ENCODE results near the gene DCDC1.

Gene DCDC1

GRCh38 chr11:30826911-30827310, 542.6 kb downstream of the DCDC1 start:
- TF ChIP-seq CTCF (IDR thresholded peaks at IDR 0.05; ENCODE audit: low read depth, low read length): no peak
- H3K4me3 ChIP-seq (ENCODE audit: low read depth, low read length): no peak overlapping the region

- no peak for TF ChIP-seq CTCF (IDR thresholded peaks at IDR 0.05; ENCODE audit: low read depth, low read length)
- H3K4me3 ChIP-seq (ENCODE audit: low read depth, low read length): no peak overlapping the region
Measured at GRCh38 chr11:30825723-30826122, 543.8 kb downstream of the DCDC1 start.

- H3K4me3 ChIP-seq (ENCODE audit: low read depth, low read length): no peak overlapping the region
- no peak for TF ChIP-seq CTCF (IDR thresholded peaks at IDR 0.05; ENCODE audit: low read depth, low read length)
Measured at GRCh38 chr11:30823119-30823518, 546.4 kb downstream of the DCDC1 start.

GRCh38 chr11:30821438-30821965, 548.0 kb downstream of the DCDC1 start:
- no peak for TF ChIP-seq CTCF (IDR thresholded peaks at IDR 0.05; ENCODE audit: low read depth, low read length)

GRCh38 chr11:30818721-30819120, 550.8 kb downstream of the DCDC1 start:
- H3K4me3 ChIP-seq (ENCODE audit: low read depth, low read length): no peak overlapping the region
- TF ChIP-seq CTCF (IDR thresholded peaks at IDR 0.05; ENCODE audit: low read depth, low read length): no peak

More at GRCh38 chr11:30821438-30821965, 548.0 kb downstream of the DCDC1 start:
- H3K4me3 ChIP-seq (ENCODE audit: low read depth, low read length): no peak overlapping the region

- no peak for TF ChIP-seq CTCF (IDR thresholded peaks at IDR 0.05; ENCODE audit: low read depth, low read length)
- no peak overlapping the region for H3K4me3 ChIP-seq (ENCODE audit: low read depth, low read length)
Measured at GRCh38 chr11:30816959-30817880, 552.3 kb downstream of the DCDC1 start.

- no peak for TF ChIP-seq CTCF (IDR thresholded peaks at IDR 0.05; ENCODE audit: low read depth, low read length)
- H3K4me3 ChIP-seq (ENCODE audit: low read depth, low read length): no peak overlapping the region
Measured at GRCh38 chr11:30815619-30816018, 553.9 kb downstream of the DCDC1 start.
